HepG2 (cell line): ENCODE measurements around the gene TUBB3. TPM values are rescaled to one million over a fixed set of nuclear protein-coding genes. Genes with fewer than 3 reads are reported as not detected.
A peak's percentile ranks its signal among the peaks of the same experiment; 100 is the strongest.

Source experiments
- HNRNPLL ChIP-seq: fragments of 200-400 bp; formaldehyde crosslinking; IDR thresholded peaks from 2 replicates; pipeline ENCODE4 v1.6.1; 2017; ENCODE audit warnings: mild to moderate bottlenecking, low read depth, low read length; ENCODE audit not compliant: poor library complexity, severe bottlenecking
- NFATC3 ChIP-seq: sonication (generic); formaldehyde crosslinking; IDR thresholded peaks from 2 replicates; pipeline ENCODE4 v1.5.1; 2020; ENCODE audit warnings: mild to moderate bottlenecking, missing genetic modification reagents
- NFE2L2 ChIP-seq: fragments of 150-350 bp; IDR thresholded peaks from 2 replicates; pipeline ENCODE4 v1.6.1; 2014; ENCODE audit warnings: low read length
- RFX3 ChIP-seq: IDR thresholded peaks from 2 replicates; pipeline ENCODE4 v1.6.1; 2016; ENCODE audit warnings: missing biosample characterization, missing genetic modification reagents
- SPEN ChIP-seq: sonication (generic); formaldehyde crosslinking; IDR thresholded peaks from 2 replicates; pipeline ENCODE4 v1.5.1; 2020; ENCODE audit warnings: low read depth, mild to moderate bottlenecking, missing genetic modification reagents
- ZNF878 ChIP-seq: sonication (generic); formaldehyde crosslinking; IDR thresholded peaks from 2 replicates; pipeline ENCODE4 v1.8.1; 2023; ENCODE audit warnings: mild to moderate bottlenecking, missing genetic modification reagents, moderate library complexity
- polyA plus RNA-seq, 8 experiments: library from polyadenylated mRNA; depleted of rRNA in 3 of 8; stranded (reverse) in 7 of 8; unstranded in 1 of 8; fragments of >200 nt; fragmentation: Illumina TruSeq in 4 of 8; extraction: Trizol in 4 of 8; gene quantifications; 2 replicates each; pipeline versions ENCODE4 v1.2.1 to v1.2.3, GENCODE V29; 2011 to 2016; ENCODE audit warnings: low read depth in 4 of 8, missing spikeins in 1 of 8, mixed read lengths in 1 of 8; ENCODE audit not compliant: insufficient read depth in 1 of 8
- total RNA-seq, 5 experiments: library from RNA; depleted of rRNA; stranded (reverse); fragments of >200 nt; fragmentation: Illumina TruSeq; extraction: Trizol; gene quantifications; 2 replicates each; pipeline ENCODE4 v1.2.3, GENCODE V29; 2016; ENCODE audit warnings: low read depth in 1 of 5
- TF ChIP-seq, protein P1 (sequence below): sonication (generic); formaldehyde crosslinking; IDR thresholded peaks from 2 replicates; pipeline ENCODE4 v1.4.0; 2020; ENCODE audit warnings: missing genetic modification reagents, borderline replicate concordance
- TF ChIP-seq, protein P2 (sequence below): sonication (generic); formaldehyde crosslinking; IDR thresholded peaks from 2 replicates; pipeline ENCODE4 v1.8.1; 2023; ENCODE audit warnings: mild to moderate bottlenecking, missing genetic modification reagents
- TF ChIP-seq, protein P3 (sequence below): sonication (generic); formaldehyde crosslinking; IDR thresholded peaks from 2 replicates; pipeline ENCODE4 v1.5.1; 2020; ENCODE audit warnings: mild to moderate bottlenecking, missing genetic modification reagents, borderline replicate concordance
- TF ChIP-seq, protein P4 (sequence below): sonication (generic); formaldehyde crosslinking; IDR thresholded peaks from 2 replicates; pipeline ENCODE4 v1.4.0; 2020; ENCODE audit warnings: mild to moderate bottlenecking, missing genetic modification reagents
- TF ChIP-seq, protein P5 (sequence below): sonication (generic); formaldehyde crosslinking; IDR thresholded peaks from 2 replicates; pipeline ENCODE4 v1.4.0; 2020; ENCODE audit warnings: mild to moderate bottlenecking, missing genetic modification reagents
- TF ChIP-seq, protein P6 (sequence below): sonication (generic); formaldehyde crosslinking; IDR thresholded peaks from 2 replicates; pipeline ENCODE4 v1.4.0; 2020; ENCODE audit warnings: low read depth, mild to moderate bottlenecking, missing genetic modification reagents

The TUBB3 gene
- total and polyA plus RNA-seq, 2 of the 13 experiments (the other 11 are each of a cell fraction or from before 2014, with no cell fraction given): 110 to 185 TPM

DNA sequence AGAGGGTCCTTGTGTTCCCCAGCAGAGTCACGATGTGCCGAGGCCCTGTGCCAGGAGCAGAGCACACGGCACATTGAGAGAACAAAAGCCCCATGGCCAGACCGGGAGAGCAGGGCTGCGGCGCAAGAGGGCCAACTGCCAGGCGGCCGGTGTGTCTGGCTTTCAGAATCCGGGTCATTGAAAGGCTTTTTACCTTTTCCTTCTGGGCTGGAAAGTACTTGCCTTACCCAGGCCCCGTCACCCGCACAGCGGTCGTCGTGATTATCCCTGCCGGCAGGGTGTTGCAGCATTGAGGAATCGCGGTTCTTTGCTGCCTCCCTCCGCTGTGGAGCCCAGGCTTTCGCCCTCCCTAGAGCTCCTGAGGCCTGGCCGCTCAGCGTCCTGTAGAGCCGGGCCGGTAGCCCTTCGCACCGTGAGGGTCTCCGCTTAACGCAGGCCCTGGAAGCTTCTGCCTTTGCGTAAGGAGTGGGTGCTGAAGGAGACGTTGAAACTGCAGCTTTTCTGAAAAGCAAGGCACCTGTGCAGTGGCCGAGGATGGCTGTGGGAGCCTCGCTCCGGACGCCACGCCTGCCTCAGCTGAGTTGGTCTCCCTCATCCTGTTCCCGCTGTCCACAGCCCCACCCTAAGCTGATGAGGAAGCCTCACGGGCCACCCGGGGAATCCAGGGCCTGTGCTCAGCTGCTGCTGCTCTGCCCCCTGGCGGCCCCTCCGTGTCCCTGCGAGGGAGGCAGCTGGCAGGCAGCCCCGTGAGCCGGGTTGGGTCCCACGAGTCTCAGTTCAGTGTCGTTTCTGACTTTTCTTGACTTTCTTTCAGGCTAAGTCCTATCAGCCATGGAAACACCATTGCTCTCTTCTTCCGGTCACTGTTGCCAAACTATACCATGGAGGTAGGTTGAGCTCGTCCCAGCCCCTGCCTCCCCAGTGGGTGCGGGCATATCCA is 13.1 kb upstream of the TUBB3 start (continued):
- TF ChIP-seq, protein P1, sequence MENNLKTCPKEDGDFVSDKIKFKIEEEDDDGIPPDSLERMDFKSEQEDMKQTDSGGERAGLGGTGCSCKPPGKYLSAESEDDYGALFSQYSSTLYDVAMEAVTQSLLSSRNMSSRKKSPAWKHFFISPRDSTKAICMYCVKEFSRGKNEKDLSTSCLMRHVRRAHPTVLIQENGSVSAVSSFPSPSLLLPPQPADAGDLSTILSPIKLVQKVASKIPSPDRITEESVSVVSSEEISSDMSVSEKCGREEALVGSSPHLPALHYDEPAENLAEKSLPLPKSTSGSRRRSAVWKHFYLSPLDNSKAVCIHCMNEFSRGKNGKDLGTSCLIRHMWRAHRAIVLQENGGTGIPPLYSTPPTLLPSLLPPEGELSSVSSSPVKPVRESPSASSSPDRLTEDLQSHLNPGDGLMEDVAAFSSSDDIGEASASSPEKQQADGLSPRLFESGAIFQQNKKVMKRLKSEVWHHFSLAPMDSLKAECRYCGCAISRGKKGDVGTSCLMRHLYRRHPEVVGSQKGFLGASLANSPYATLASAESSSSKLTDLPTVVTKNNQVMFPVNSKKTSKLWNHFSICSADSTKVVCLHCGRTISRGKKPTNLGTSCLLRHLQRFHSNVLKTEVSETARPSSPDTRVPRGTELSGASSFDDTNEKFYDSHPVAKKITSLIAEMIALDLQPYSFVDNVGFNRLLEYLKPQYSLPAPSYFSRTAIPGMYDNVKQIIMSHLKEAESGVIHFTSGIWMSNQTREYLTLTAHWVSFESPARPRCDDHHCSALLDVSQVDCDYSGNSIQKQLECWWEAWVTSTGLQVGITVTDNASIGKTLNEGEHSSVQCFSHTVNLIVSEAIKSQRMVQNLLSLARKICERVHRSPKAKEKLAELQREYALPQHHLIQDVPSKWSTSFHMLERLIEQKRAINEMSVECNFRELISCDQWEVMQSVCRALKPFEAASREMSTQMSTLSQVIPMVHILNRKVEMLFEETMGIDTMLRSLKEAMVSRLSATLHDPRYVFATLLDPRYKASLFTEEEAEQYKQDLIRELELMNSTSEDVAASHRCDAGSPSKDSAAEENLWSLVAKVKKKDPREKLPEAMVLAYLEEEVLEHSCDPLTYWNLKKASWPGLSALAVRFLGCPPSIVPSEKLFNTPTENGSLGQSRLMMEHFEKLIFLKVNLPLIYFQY (CRISPR knock-in tag): no peak
- TF ChIP-seq, protein P2, sequence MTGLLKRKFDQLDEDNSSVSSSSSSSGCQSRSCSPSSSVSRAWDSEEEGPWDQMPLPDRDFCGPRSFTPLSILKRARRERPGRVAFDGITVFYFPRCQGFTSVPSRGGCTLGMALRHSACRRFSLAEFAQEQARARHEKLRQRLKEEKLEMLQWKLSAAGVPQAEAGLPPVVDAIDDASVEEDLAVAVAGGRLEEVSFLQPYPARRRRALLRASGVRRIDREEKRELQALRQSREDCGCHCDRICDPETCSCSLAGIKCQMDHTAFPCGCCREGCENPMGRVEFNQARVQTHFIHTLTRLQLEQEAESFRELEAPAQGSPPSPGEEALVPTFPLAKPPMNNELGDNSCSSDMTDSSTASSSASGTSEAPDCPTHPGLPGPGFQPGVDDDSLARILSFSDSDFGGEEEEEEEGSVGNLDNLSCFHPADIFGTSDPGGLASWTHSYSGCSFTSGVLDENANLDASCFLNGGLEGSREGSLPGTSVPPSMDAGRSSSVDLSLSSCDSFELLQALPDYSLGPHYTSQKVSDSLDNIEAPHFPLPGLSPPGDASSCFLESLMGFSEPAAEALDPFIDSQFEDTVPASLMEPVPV (CRISPR knock-in tag): no peak
- TF ChIP-seq RFX3 (CRISPR knock-in tag) (no peak), HNRNPLL (no peak), SPEN (peak; percentile 85), ZNF878 (CRISPR knock-in tag) (no peak), NFATC3 (CRISPR knock-in tag) (no peak), NFE2L2 (no peak)
- TF ChIP-seq, protein P3, sequence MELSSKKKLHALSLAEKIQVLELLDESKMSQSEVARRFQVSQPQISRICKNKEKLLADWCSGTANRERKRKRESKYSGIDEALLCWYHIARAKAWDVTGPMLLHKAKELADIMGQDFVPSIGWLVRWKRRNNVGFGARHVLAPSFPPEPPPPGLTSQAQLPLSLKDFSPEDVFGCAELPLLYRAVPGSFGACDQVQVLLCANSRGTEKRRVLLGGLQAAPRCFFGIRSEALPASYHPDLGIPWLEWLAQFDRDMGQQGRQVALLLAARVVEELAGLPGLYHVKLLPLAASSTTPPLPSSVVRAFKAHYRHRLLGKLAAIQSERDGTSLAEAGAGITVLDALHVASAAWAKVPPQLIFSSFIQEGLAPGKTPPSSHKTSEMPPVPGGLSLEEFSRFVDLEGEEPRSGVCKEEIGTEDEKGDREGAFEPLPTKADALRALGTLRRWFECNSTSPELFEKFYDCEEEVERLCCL (CRISPR knock-in tag): no peak
- TF ChIP-seq, protein P4, sequence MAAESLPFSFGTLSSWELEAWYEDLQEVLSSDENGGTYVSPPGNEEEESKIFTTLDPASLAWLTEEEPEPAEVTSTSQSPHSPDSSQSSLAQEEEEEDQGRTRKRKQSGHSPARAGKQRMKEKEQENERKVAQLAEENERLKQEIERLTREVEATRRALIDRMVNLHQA (CRISPR knock-in tag): no peak
- TF ChIP-seq, protein P5, sequence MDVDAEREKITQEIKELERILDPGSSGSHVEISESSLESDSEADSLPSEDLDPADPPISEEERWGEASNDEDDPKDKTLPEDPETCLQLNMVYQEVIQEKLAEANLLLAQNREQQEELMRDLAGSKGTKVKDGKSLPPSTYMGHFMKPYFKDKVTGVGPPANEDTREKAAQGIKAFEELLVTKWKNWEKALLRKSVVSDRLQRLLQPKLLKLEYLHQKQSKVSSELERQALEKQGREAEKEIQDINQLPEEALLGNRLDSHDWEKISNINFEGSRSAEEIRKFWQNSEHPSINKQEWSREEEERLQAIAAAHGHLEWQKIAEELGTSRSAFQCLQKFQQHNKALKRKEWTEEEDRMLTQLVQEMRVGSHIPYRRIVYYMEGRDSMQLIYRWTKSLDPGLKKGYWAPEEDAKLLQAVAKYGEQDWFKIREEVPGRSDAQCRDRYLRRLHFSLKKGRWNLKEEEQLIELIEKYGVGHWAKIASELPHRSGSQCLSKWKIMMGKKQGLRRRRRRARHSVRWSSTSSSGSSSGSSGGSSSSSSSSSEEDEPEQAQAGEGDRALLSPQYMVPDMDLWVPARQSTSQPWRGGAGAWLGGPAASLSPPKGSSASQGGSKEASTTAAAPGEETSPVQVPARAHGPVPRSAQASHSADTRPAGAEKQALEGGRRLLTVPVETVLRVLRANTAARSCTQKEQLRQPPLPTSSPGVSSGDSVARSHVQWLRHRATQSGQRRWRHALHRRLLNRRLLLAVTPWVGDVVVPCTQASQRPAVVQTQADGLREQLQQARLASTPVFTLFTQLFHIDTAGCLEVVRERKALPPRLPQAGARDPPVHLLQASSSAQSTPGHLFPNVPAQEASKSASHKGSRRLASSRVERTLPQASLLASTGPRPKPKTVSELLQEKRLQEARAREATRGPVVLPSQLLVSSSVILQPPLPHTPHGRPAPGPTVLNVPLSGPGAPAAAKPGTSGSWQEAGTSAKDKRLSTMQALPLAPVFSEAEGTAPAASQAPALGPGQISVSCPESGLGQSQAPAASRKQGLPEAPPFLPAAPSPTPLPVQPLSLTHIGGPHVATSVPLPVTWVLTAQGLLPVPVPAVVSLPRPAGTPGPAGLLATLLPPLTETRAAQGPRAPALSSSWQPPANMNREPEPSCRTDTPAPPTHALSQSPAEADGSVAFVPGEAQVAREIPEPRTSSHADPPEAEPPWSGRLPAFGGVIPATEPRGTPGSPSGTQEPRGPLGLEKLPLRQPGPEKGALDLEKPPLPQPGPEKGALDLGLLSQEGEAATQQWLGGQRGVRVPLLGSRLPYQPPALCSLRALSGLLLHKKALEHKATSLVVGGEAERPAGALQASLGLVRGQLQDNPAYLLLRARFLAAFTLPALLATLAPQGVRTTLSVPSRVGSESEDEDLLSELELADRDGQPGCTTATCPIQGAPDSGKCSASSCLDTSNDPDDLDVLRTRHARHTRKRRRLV: no peak
- TF ChIP-seq, protein P6, sequence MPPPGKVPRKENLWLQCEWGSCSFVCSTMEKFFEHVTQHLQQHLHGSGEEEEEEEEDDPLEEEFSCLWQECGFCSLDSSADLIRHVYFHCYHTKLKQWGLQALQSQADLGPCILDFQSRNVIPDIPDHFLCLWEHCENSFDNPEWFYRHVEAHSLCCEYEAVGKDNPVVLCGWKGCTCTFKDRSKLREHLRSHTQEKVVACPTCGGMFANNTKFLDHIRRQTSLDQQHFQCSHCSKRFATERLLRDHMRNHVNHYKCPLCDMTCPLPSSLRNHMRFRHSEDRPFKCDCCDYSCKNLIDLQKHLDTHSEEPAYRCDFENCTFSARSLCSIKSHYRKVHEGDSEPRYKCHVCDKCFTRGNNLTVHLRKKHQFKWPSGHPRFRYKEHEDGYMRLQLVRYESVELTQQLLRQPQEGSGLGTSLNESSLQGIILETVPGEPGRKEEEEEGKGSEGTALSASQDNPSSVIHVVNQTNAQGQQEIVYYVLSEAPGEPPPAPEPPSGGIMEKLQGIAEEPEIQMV: 0 out of 2 replicates have a peak, but pooled peaks have one; percentile 62
